ENCODE measurements around the gene USP21.

Gene USP21

GRCh38 chr1:161190962-161191521 lies 31.7 kb downstream of the USP21 start:
- no peak overlapping the region for H3K4me3 ChIP-seq (replicated peaks; ENCODE audit: low read depth, low read length)
- DNase-seq (ENCODE audit: extremely low read depth, insufficient read length) = no peak
- no peaks in the 10 kb centered on the region for H3K27me3 ChIP-seq (replicated peaks; ENCODE audit: control insufficient read depth, insufficient read depth, low read length)
- no peaks in the 10 kb centered on the region for H3K36me3 ChIP-seq (ENCODE audit: control insufficient read depth, insufficient read depth, low read length)
- TF ChIP-seq, protein P1, sequence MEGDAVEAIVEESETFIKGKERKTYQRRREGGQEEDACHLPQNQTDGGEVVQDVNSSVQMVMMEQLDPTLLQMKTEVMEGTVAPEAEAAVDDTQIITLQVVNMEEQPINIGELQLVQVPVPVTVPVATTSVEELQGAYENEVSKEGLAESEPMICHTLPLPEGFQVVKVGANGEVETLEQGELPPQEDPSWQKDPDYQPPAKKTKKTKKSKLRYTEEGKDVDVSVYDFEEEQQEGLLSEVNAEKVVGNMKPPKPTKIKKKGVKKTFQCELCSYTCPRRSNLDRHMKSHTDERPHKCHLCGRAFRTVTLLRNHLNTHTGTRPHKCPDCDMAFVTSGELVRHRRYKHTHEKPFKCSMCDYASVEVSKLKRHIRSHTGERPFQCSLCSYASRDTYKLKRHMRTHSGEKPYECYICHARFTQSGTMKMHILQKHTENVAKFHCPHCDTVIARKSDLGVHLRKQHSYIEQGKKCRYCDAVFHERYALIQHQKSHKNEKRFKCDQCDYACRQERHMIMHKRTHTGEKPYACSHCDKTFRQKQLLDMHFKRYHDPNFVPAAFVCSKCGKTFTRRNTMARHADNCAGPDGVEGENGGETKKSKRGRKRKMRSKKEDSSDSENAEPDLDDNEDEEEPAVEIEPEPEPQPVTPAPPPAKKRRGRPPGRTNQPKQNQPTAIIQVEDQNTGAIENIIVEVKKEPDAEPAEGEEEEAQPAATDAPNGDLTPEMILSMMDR (IDR thresholded peaks at IDR 0.05; ENCODE audit: insufficient read depth, low read length, poor library complexity, severe bottlenecking) = no peak

- DNase-seq (ENCODE audit: extremely low read depth, insufficient read length) = no peak
- no peak overlapping the region for H3K4me3 ChIP-seq (replicated peaks; ENCODE audit: low read depth, low read length)
- H3K27me3 ChIP-seq (replicated peaks; ENCODE audit: control insufficient read depth, insufficient read depth, low read length) = no peaks in the 10 kb centered on the region
- TF ChIP-seq, protein P1 (IDR thresholded peaks at IDR 0.05; ENCODE audit: insufficient read depth, low read length, poor library complexity, severe bottlenecking) = no peak
- H3K36me3 ChIP-seq (ENCODE audit: control insufficient read depth, insufficient read depth, low read length) = no peaks in the 10 kb centered on the region
Observed at GRCh38 chr1:161191971-161192370, 32.7 kb downstream of the USP21 start.

DNA sequence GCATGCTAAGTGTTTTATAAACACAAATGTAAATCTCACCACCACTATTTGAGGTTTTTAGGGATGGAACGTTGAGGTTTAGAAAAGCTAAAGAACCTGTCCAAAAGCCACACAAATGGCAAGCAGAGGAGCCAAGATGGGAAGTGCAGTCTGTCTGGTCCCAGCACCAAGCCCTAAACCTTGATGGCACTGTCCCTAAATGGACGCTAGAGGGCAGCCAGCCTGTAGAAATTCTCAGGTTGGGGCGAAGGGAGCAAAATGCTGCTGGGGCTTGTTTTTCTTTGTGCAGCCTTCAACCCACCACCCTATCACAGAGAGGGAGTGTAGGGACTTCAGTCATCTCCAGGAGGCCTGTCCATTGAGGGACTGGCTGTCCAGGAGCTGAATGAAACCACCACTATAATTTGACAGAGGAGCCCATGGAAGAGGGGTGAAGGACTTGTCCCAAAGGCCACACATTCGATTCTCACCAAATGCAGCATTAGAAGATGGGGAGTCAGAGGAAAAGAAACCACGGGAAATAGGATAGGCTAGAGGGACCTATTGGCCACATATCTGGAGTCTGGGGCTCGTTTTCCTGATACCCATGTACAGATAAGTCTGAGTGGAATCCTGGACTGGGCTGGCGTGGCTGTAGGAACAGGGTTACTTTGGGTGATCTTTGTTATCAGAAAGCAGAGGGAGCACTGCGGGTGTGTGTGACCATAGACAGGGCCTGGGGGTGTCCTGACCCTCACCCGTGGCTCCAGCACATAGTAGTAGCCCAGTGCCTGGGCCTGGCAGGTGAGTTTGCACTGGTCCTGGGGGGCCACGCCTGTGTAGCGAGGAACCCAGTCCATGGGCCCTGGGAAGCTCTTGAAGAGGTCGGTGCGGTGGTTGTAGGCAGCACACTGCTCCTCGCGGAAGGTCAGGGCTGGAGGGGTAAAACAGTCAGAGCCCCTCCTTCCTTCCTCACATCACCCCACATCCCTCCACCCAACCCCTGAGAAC lies 33.5 kb downstream of the USP21 start:
- H3K36me3 ChIP-seq (ENCODE audit: control insufficient read depth, insufficient read depth, low read length) = no peaks in the 10 kb centered on the region
- DNase-seq (ENCODE audit: extremely low read depth, insufficient read length) = no peak
- H3K27me3 ChIP-seq (replicated peaks; ENCODE audit: control insufficient read depth, insufficient read depth, low read length) = no peaks in the 10 kb centered on the region
- TF ChIP-seq, protein P1 (IDR thresholded peaks at IDR 0.05; ENCODE audit: insufficient read depth, low read length, poor library complexity, severe bottlenecking) = peak; percentile 93
- H3K4me3 ChIP-seq (replicated peaks; ENCODE audit: low read depth, low read length) = no peak overlapping the region

DNA sequence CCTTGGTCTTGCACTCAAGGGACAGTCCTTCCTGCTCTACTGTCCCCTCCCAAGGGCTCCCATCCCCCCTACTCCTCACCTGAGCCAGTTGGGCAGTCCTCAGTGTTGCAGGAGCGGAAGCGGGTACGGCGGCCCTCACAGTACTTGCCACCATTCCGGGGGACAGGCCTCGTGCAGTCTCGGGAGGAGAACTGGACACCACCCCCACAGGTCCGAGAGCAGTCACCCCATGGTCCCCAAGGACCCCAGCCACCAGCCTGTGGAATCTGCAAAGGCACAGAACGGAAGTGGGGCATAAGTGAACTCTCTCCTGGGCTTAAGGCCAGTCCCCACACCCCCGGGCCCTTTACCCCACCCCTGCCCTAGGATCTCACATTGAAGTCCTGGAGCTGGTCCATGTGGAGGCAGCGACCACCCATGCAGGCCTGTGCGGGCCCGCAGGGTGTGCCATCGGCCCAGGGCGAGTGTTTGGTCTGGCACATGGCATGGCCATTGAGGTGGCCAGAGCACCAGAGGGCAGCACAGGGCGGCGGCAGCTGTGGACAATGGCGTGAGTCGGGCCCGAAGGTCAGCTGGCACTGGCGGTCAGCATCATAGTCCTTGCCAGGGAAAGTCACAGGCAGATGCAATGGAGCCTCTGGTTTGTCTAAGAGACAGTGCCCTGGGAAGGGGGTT lies 34.4 kb downstream of the USP21 start:
- TF ChIP-seq, protein P1 (IDR thresholded peaks at IDR 0.05; ENCODE audit: insufficient read depth, low read length, poor library complexity, severe bottlenecking) = no peak
- Histone ChIP-seq H3K27me3 (replicated peaks; ENCODE audit: control insufficient read depth, insufficient read depth, low read length) (no peaks in the 10 kb centered on the region), H3K4me3 (replicated peaks; ENCODE audit: low read depth, low read length) (no peak overlapping the region), H3K36me3 (ENCODE audit: control insufficient read depth, insufficient read depth, low read length) (no peaks in the 10 kb centered on the region)
- DNase-seq (ENCODE audit: extremely low read depth, insufficient read length) = no peak

DNA sequence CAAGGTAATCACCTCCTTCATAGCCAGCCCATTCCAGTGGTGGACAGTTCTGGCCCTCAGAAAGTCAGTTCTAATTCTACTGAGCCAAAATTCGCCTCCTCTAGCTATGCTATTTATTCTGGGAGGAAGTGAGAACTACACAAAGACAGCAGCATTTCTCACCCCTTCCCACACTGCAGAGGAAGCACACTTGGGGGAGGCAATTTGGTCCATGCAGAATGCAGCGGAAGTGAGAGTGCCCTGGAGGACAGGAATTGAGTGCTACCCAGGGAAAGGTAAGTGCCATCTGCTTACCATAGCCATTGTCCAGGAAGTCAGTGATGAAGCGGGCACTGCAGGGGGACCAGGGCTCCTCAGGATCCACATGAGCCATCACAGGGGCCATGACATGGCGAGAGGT lies 35.9 kb downstream of the USP21 start:
- peak; percentile 48 for DNase-seq (ENCODE audit: extremely low read depth, insufficient read length)
- no peaks in the 10 kb centered on the region for H3K27me3 ChIP-seq (replicated peaks; ENCODE audit: control insufficient read depth, insufficient read depth, low read length)
- no peaks in the 10 kb centered on the region for H3K36me3 ChIP-seq (ENCODE audit: control insufficient read depth, insufficient read depth, low read length)
- no peak overlapping the region for H3K4me3 ChIP-seq (replicated peaks; ENCODE audit: low read depth, low read length)
- TF ChIP-seq, protein P1 (IDR thresholded peaks at IDR 0.05; ENCODE audit: insufficient read depth, low read length, poor library complexity, severe bottlenecking) = no peak
